Mesendoderm (in vitro differentiated cells): ENCODE data around the gene CACYBP.

ENCODE experiments used
- DNase-seq: peaks from one replicate; pipeline ENCODE4 v3.0.0; 2013
- H2AK5ac ChIP-seq: 2 replicates; pipeline ENCODE4 v1.6.1; 2013; ENCODE audit warnings: low read length, inconsistent platforms
- H2BK120ac ChIP-seq: 2 replicates; pipeline ENCODE4 v1.6.1; 2013; ENCODE audit warnings: low read depth, mild to moderate bottlenecking, low read length, moderate library complexity, mixed read lengths
- H2BK15ac ChIP-seq: replicated peaks from 2 replicates; pipeline ENCODE4 v1.6.1; 2013; ENCODE audit warnings: low read depth, mild to moderate bottlenecking, moderate library complexity
- H2BK5ac ChIP-seq: 2 replicates; pipeline ENCODE4 v1.6.1; 2013; ENCODE audit warnings: low read length, inconsistent platforms
- H3K18ac ChIP-seq: 2 replicates; pipeline ENCODE4 v1.6.1; 2013; ENCODE audit warnings: mild to moderate bottlenecking, low read length, mixed read lengths
- H3K23ac ChIP-seq: one replicate; pipeline ENCODE4 v1.6.1; 2013; ENCODE audit warnings: low read length
- H3K27ac ChIP-seq: 2 replicates; pipeline ENCODE4 v1.5.1; 2013; ENCODE audit warnings: low read depth, mild to moderate bottlenecking, inconsistent platforms, low read length, moderate library complexity
- H3K27me3 ChIP-seq: 2 replicates; pipeline ENCODE4 v1.6.1; 2013; ENCODE audit warnings: low read length, control low read depth, mild to moderate bottlenecking, inconsistent platforms; ENCODE audit not compliant: insufficient read depth, poor library complexity
- H3K36me3 ChIP-seq: 2 replicates; pipeline ENCODE4 v1.6.1; 2013; ENCODE audit warnings: low read length, inconsistent platforms; ENCODE audit not compliant: control insufficient read depth, insufficient read depth
- H3K4ac ChIP-seq: one replicate; pipeline ENCODE4 v1.6.1; 2013; ENCODE audit warnings: low read depth, mild to moderate bottlenecking, low read length, moderate library complexity
- H3K4me1 ChIP-seq: 2 replicates; pipeline ENCODE4 v1.6.1; 2013; ENCODE audit warnings: low read depth, low read length, inconsistent platforms; ENCODE audit not compliant: control insufficient read depth
- H3K4me2 ChIP-seq: 2 replicates; pipeline ENCODE4 v1.6.1; 2013; ENCODE audit warnings: low read length
- H3K4me3 ChIP-seq: 2 replicates; pipeline ENCODE4 v1.5.1; 2013; ENCODE audit warnings: mild to moderate bottlenecking, low read length
- H3K56ac ChIP-seq: one replicate; pipeline ENCODE4 v1.6.1; 2013; ENCODE audit warnings: low read length
- H3K79me1 ChIP-seq: 2 replicates; pipeline ENCODE4 v1.6.1; 2013; ENCODE audit warnings: low read length, inconsistent platforms
- H3K79me2 ChIP-seq: 2 replicates; pipeline ENCODE4 v1.6.1; 2013; ENCODE audit warnings: mild to moderate bottlenecking, low read length; ENCODE audit not compliant: control insufficient read depth, insufficient read depth
- H3K9ac ChIP-seq: 2 replicates; pipeline ENCODE4 v1.6.1; 2013; ENCODE audit warnings: low read length, inconsistent platforms
- H4K5ac ChIP-seq: one replicate; pipeline ENCODE4 v1.6.1; 2013; ENCODE audit warnings: low read length
- H4K8ac ChIP-seq: one replicate; pipeline ENCODE4 v1.6.1; 2013; ENCODE audit warnings: low read depth, mild to moderate bottlenecking, control low read depth, low read length, moderate library complexity
- WGBS: extraction: QIAGEN DNeasy Blood & Tissue Kit; methylation state at CpG from one replicate; pipeline ENCODE4 v1.1.7; 2013; ENCODE audit warnings: low lambda C conversion rate, missing lambda C conversion rate; ENCODE audit not compliant: insufficient coverage; ENCODE audit errors: extremely low coverage; 5-methylcytosine and 5-hydroxymethylcytosine counted together

The CACYBP gene

GRCh38 chr1:175005085-175005783, 5.5 kb downstream of the CACYBP start:
- H3K9ac ChIP-seq, result no peak overlapping the region
- peaks cover 9% of the 10 kb centered on the region for H3K79me1 ChIP-seq
- no peak overlapping the region for H3K18ac ChIP-seq
- no CpG with 5 or more reads among the region's 8 CpGs for WGBS
- no peak overlapping the region for H3K4me3 ChIP-seq
- no peak overlapping the region for H2BK5ac ChIP-seq
- no peak overlapping the region for H2BK15ac ChIP-seq
- no peak overlapping the region for H3K56ac ChIP-seq
- H3K4ac ChIP-seq, result no peak overlapping the region
- no peak overlapping the region for H2AK5ac ChIP-seq
- no peak overlapping the region for H3K27ac ChIP-seq
- H3K23ac ChIP-seq, result no peak overlapping the region
- peaks cover 63% of the 10 kb centered on the region for H3K79me2 ChIP-seq
- no peak overlapping the region for H3K4me2 ChIP-seq
- no peaks in the 10 kb centered on the region for H3K4me1 ChIP-seq
- no peak overlapping the region for H2BK120ac ChIP-seq
- no peak overlapping the region for H4K5ac ChIP-seq
- no peaks in the 10 kb centered on the region for H3K27me3 ChIP-seq
- H4K8ac ChIP-seq, result no peak overlapping the region
- H3K36me3 ChIP-seq, result peaks cover 2% of the 10 kb centered on the region
- no peak for DNase-seq

- WGBS, result no CpG with 5 or more reads among the region's 10 CpGs
- H2BK5ac ChIP-seq, result no peak overlapping the region
- H3K79me1 ChIP-seq, result peaks cover 9% of the 10 kb centered on the region
- H3K4me2 ChIP-seq, result no peak overlapping the region
- H4K5ac ChIP-seq, result no peak overlapping the region
- no peak overlapping the region for H2AK5ac ChIP-seq
- H3K4ac ChIP-seq, result no peak overlapping the region
- H3K4me3 ChIP-seq, result no peak overlapping the region
- H3K27ac ChIP-seq, result no peak overlapping the region
- H3K56ac ChIP-seq, result no peak overlapping the region
- no peak overlapping the region for H4K8ac ChIP-seq
- no peaks in the 10 kb centered on the region for H3K4me1 ChIP-seq
- peaks cover 5% of the 10 kb centered on the region for H3K36me3 ChIP-seq
- no peak overlapping the region for H2BK15ac ChIP-seq
- H3K27me3 ChIP-seq, result no peaks in the 10 kb centered on the region
- H3K79me2 ChIP-seq, result peaks cover 25% of the 10 kb centered on the region
- no peak overlapping the region for H3K9ac ChIP-seq
- H3K18ac ChIP-seq, result no peak overlapping the region
- no peak for DNase-seq
- no peak overlapping the region for H2BK120ac ChIP-seq
- H3K23ac ChIP-seq, result no peak overlapping the region
Observed at GRCh38 chr1:175009532-175009931, 9.8 kb downstream of the CACYBP start.

- no peak overlapping the region for H2BK15ac ChIP-seq
- no peak overlapping the region for H3K18ac ChIP-seq
- no peak overlapping the region for H4K8ac ChIP-seq
- no peak overlapping the region for H3K4me3 ChIP-seq
- no peak overlapping the region for H3K4me2 ChIP-seq
- no CpG with 5 or more reads among the region's 1 CpG for WGBS
- H3K23ac ChIP-seq, result no peak overlapping the region
- no peak overlapping the region for H3K9ac ChIP-seq
- no peaks in the 10 kb centered on the region for H3K27me3 ChIP-seq
- H3K4me1 ChIP-seq, result no peaks in the 10 kb centered on the region
- no peak for DNase-seq
- no peaks in the 10 kb centered on the region for H3K79me1 ChIP-seq
- H3K79me2 ChIP-seq, result peaks cover 2% of the 10 kb centered on the region
- peaks cover 8% of the 10 kb centered on the region for H3K36me3 ChIP-seq
- H4K5ac ChIP-seq, result no peak overlapping the region
- no peak overlapping the region for H3K56ac ChIP-seq
- no peak overlapping the region for H3K27ac ChIP-seq
- H3K4ac ChIP-seq, result no peak overlapping the region
- no peak overlapping the region for H2AK5ac ChIP-seq
- no peak overlapping the region for H2BK120ac ChIP-seq
- no peak overlapping the region for H2BK5ac ChIP-seq
Observed at GRCh38 chr1:175013445-175013844, 13.7 kb downstream of the CACYBP start.

- no peaks in the 10 kb centered on the region for H3K79me2 ChIP-seq
- no peak overlapping the region for H3K27ac ChIP-seq
- no peak overlapping the region for H3K9ac ChIP-seq
- no peaks in the 10 kb centered on the region for H3K4me1 ChIP-seq
- H2AK5ac ChIP-seq, result no peak overlapping the region
- no peaks in the 10 kb centered on the region for H3K27me3 ChIP-seq
- H3K4me2 ChIP-seq, result no peak overlapping the region
- H2BK5ac ChIP-seq, result no peak overlapping the region
- H4K8ac ChIP-seq, result no peak overlapping the region
- H3K4me3 ChIP-seq, result no peak overlapping the region
- H3K36me3 ChIP-seq, result peaks cover 8% of the 10 kb centered on the region
- no peak overlapping the region for H3K18ac ChIP-seq
- WGBS, result no CpG with 5 or more reads among the region's 4 CpGs
- no peak overlapping the region for H2BK120ac ChIP-seq
- no peaks in the 10 kb centered on the region for H3K79me1 ChIP-seq
- DNase-seq, result no peak
- H4K5ac ChIP-seq, result no peak overlapping the region
- no peak overlapping the region for H3K56ac ChIP-seq
- H3K4ac ChIP-seq, result no peak overlapping the region
- H3K23ac ChIP-seq, result no peak overlapping the region
- no peak overlapping the region for H2BK15ac ChIP-seq
Observed at GRCh38 chr1:175015243-175015642, 15.5 kb downstream of the CACYBP start.

GRCh38 chr1:175019524-175019923, 19.8 kb downstream of the CACYBP start:
- no peak overlapping the region for H4K5ac ChIP-seq
- no peak overlapping the region for H2BK120ac ChIP-seq
- H3K23ac ChIP-seq, result no peak overlapping the region
- H3K27ac ChIP-seq, result no peak overlapping the region
- no peak overlapping the region for H3K18ac ChIP-seq
- no peak overlapping the region for H3K4ac ChIP-seq
- no peaks in the 10 kb centered on the region for H3K27me3 ChIP-seq
- no peak overlapping the region for H4K8ac ChIP-seq
- H3K4me1 ChIP-seq, result no peaks in the 10 kb centered on the region
- WGBS, result no CpG with 5 or more reads among the region's 3 CpGs
- no peak overlapping the region for H3K4me3 ChIP-seq
- no peak overlapping the region for H3K56ac ChIP-seq
- H3K9ac ChIP-seq, result no peak overlapping the region
- DNase-seq, result no peak
- peaks cover 6% of the 10 kb centered on the region for H3K79me1 ChIP-seq
- H3K79me2 ChIP-seq, result peaks cover 13% of the 10 kb centered on the region
- no peak overlapping the region for H2BK15ac ChIP-seq
- H2AK5ac ChIP-seq, result no peak overlapping the region
- H2BK5ac ChIP-seq, result no peak overlapping the region
- no peak overlapping the region for H3K4me2 ChIP-seq
- H3K36me3 ChIP-seq, result peaks cover 5% of the 10 kb centered on the region
